NCI-H2171 (cell line): ENCODE data around the gene HEBP2.

Experiments
- DNase-seq: peaks from one replicate; lab custom pipeline; 2025; lab: John Stamatoyannopoulos, UW

HEBP2 gene

GRCh38 chr6:138397128-138398122 lies 6.6 kb upstream of the HEBP2 start:
- DNase-seq, result no peak

- no peak for DNase-seq
Observed at GRCh38 chr6:138400326-138400725, 3.7 kb upstream of the HEBP2 start.

- no peak for DNase-seq
Observed at GRCh38 chr6:138401960-138402837, 1.8 kb upstream of the HEBP2 start.

GRCh38 chr6:138402838-138403187 lies 1.2 kb upstream of the HEBP2 start:
- no peak for DNase-seq

- peak; percentile 37 for DNase-seq
Observed at GRCh38 chr6:138403324-138403800, 661 bp upstream of the HEBP2 start.

- no peak for DNase-seq
Observed at GRCh38 chr6:138404666-138405337, 779 bp downstream of the HEBP2 start.

GRCh38 chr6:138405816-138406413 lies 1.9 kb downstream of the HEBP2 start:
- DNase-seq, result no peak

GRCh38 chr6:138406443-138406842 lies 2.4 kb downstream of the HEBP2 start:
- DNase-seq, result no peak

- no peak for DNase-seq
Observed at GRCh38 chr6:138410048-138410735, 6.2 kb downstream of the HEBP2 start.

GRCh38 chr6:138410972-138411880 lies 7.2 kb downstream of the HEBP2 start:
- DNase-seq, result no peak

- no peak for DNase-seq
Observed at GRCh38 chr6:138415125-138415524, 11.1 kb downstream of the HEBP2 start.

- DNase-seq, result no peak
Observed at GRCh38 chr6:138416206-138416605, 12.2 kb downstream of the HEBP2 start.

GRCh38 chr6:138417493-138418117 lies 13.6 kb downstream of the HEBP2 start:
- DNase-seq, result no peak

- no peak for DNase-seq
Observed at GRCh38 chr6:138418118-138418742, 14.2 kb downstream of the HEBP2 start.

- DNase-seq, result no peak
Observed at GRCh38 chr6:138419766-138420165, 15.7 kb downstream of the HEBP2 start.

- DNase-seq, result no peak
Observed at GRCh38 chr6:138420356-138420755, 16.3 kb downstream of the HEBP2 start.

GRCh38 chr6:138421089-138421488 lies 17.1 kb downstream of the HEBP2 start:
- no peak for DNase-seq

- DNase-seq, result no peak
Observed at GRCh38 chr6:138421608-138422007, 17.6 kb downstream of the HEBP2 start.

GRCh38 chr6:138422861-138423260 lies 18.8 kb downstream of the HEBP2 start:
- DNase-seq, result no peak
